Measurements from ENCODE around the gene MCU. TPM values are rescaled to one million over a fixed set of nuclear protein-coding genes. Genes with fewer than 3 reads are reported as not detected.

The MCU gene
- polyA plus RNA-seq, 1 of the 3 experiments (the other 2 are of a cell fraction), result 20.6 TPM

DNA sequence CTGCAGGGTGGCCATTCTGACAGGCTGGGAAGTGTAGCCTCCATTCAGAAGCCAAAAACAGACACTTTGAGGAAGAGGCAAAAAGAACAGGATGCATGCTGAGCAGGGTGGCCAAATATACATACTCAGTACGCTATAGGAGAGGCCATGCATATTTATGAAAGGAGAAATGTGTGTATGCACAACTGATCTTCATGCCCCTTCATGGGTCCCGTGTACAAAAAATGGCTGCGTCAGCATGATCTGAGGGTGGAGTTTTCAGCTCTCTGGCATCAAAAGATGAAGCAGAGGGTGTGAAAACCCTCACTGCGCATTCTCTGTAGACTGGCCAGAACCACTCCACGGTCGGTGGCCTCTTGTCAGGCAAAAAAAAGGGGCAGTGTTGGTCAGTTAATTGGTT is 166.1 kb downstream of the MCU start:
- Histone ChIP-seq H3K9me2 (no peaks in the 10 kb centered on the region), H3K4me3 (ENCODE audit: low read depth in 2 of 2, low read length in 1 of 2) (no peak overlapping the region), H3K9ac (no peak overlapping the region), H3F3A (replicated peaks; ENCODE audit: insufficient read depth) (no peaks in the 10 kb centered on the region), H3K27ac (ENCODE audit: low read depth in 2 of 2, low read length in 1 of 2) (no peak overlapping the region), H2AFZ (ENCODE audit: low read depth) (no peak overlapping the region), H3K4me1 (ENCODE audit: control insufficient read depth in 1 of 2, insufficient read depth in 2 of 2, low read depth in 1 of 2, low read length in 1 of 2) (no peaks in the 10 kb centered on the region), H3K27me3 (ENCODE audit: insufficient read depth) (no peaks in the 10 kb centered on the region), H3K36me3 (replicated peaks in 1 of 2; ENCODE audit: control insufficient read depth in 1 of 2, insufficient read depth in 2 of 2, low read length in 1 of 2) (peaks cover 4 to 14% of the 10 kb centered on the region in 2 experiments), H3K9me3 (no peaks in the 10 kb centered on the region), H4K20me1 (ENCODE audit: insufficient read depth) (no peaks in the 10 kb centered on the region), H3K4me2 (no peak overlapping the region), H3K79me2 (ENCODE audit: insufficient read depth) (no peaks in the 10 kb centered on the region)
- POLR2A ChIA-PET, result no interaction called here
- no peak for DNase-seq
- TF ChIP-seq ELF1 (IDR thresholded peaks at IDR 0.05) (no peak), IRF3 (IDR thresholded peaks at IDR 0.05; ENCODE audit: low read depth, low read length) (no peak), EZH2phosphoT487 (IDR thresholded peaks at IDR 0.05; ENCODE audit: borderline replicate concordance, low read depth) (no peak), RAD21 (IDR thresholded peaks at IDR 0.05; ENCODE audit: low read length) (no peak), CHD2 (IDR thresholded peaks at IDR 0.05; ENCODE audit: low read length, partially characterized antibody) (no peak), RCOR1 (IDR thresholded peaks at IDR 0.05; ENCODE audit: low read length) (no peak), TAF1 (IDR thresholded peaks at IDR 0.05; ENCODE audit: borderline replicate concordance, low read depth, low read length) (no peak), FOSL2 (IDR thresholded peaks at IDR 0.05; ENCODE audit: borderline replicate concordance, low read depth) (no peak), GABPA (IDR thresholded peaks at IDR 0.05; ENCODE audit: low read depth) (no peak), PBX3 (IDR thresholded peaks at IDR 0.05) (no peak), RFX5 (IDR thresholded peaks at IDR 0.05; ENCODE audit: low read length) (no peak), NFIC (IDR thresholded peaks at IDR 0.05; ENCODE audit: borderline replicate concordance) (no peak), TCF12 (IDR thresholded peaks at IDR 0.05) (no peak), MXI1 (IDR thresholded peaks at IDR 0.05; ENCODE audit: low read depth, low read length) (no peak), EP300 (IDR thresholded peaks at IDR 0.05; ENCODE audit: borderline replicate concordance in 1 of 2, low read depth in 1 of 2, low read length in 1 of 2) (no peak), RXRA (IDR thresholded peaks at IDR 0.05; ENCODE audit: borderline replicate concordance, low read depth) (no peak)
- TF ChIP-seq, protein P1, sequence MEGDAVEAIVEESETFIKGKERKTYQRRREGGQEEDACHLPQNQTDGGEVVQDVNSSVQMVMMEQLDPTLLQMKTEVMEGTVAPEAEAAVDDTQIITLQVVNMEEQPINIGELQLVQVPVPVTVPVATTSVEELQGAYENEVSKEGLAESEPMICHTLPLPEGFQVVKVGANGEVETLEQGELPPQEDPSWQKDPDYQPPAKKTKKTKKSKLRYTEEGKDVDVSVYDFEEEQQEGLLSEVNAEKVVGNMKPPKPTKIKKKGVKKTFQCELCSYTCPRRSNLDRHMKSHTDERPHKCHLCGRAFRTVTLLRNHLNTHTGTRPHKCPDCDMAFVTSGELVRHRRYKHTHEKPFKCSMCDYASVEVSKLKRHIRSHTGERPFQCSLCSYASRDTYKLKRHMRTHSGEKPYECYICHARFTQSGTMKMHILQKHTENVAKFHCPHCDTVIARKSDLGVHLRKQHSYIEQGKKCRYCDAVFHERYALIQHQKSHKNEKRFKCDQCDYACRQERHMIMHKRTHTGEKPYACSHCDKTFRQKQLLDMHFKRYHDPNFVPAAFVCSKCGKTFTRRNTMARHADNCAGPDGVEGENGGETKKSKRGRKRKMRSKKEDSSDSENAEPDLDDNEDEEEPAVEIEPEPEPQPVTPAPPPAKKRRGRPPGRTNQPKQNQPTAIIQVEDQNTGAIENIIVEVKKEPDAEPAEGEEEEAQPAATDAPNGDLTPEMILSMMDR (IDR thresholded peaks at IDR 0.05), result no peak
- TF ChIP-seq, protein P2, sequence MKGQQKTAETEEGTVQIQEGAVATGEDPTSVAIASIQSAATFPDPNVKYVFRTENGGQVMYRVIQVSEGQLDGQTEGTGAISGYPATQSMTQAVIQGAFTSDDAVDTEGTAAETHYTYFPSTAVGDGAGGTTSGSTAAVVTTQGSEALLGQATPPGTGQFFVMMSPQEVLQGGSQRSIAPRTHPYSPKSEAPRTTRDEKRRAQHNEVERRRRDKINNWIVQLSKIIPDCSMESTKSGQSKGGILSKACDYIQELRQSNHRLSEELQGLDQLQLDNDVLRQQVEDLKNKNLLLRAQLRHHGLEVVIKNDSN (IDR thresholded peaks at IDR 0.05; ENCODE audit: borderline replicate concordance, low read depth), result no peak
- TF ChIP-seq, protein P3, sequence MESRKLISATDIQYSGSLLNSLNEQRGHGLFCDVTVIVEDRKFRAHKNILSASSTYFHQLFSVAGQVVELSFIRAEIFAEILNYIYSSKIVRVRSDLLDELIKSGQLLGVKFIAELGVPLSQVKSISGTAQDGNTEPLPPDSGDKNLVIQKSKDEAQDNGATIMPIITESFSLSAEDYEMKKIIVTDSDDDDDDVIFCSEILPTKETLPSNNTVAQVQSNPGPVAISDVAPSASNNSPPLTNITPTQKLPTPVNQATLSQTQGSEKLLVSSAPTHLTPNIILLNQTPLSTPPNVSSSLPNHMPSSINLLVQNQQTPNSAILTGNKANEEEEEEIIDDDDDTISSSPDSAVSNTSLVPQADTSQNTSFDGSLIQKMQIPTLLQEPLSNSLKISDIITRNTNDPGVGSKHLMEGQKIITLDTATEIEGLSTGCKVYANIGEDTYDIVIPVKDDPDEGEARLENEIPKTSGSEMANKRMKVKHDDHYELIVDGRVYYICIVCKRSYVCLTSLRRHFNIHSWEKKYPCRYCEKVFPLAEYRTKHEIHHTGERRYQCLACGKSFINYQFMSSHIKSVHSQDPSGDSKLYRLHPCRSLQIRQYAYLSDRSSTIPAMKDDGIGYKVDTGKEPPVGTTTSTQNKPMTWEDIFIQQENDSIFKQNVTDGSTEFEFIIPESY (IDR thresholded peaks at IDR 0.05; ENCODE audit: borderline replicate concordance, low read depth), result no peak
- TF ChIP-seq, protein P4, sequence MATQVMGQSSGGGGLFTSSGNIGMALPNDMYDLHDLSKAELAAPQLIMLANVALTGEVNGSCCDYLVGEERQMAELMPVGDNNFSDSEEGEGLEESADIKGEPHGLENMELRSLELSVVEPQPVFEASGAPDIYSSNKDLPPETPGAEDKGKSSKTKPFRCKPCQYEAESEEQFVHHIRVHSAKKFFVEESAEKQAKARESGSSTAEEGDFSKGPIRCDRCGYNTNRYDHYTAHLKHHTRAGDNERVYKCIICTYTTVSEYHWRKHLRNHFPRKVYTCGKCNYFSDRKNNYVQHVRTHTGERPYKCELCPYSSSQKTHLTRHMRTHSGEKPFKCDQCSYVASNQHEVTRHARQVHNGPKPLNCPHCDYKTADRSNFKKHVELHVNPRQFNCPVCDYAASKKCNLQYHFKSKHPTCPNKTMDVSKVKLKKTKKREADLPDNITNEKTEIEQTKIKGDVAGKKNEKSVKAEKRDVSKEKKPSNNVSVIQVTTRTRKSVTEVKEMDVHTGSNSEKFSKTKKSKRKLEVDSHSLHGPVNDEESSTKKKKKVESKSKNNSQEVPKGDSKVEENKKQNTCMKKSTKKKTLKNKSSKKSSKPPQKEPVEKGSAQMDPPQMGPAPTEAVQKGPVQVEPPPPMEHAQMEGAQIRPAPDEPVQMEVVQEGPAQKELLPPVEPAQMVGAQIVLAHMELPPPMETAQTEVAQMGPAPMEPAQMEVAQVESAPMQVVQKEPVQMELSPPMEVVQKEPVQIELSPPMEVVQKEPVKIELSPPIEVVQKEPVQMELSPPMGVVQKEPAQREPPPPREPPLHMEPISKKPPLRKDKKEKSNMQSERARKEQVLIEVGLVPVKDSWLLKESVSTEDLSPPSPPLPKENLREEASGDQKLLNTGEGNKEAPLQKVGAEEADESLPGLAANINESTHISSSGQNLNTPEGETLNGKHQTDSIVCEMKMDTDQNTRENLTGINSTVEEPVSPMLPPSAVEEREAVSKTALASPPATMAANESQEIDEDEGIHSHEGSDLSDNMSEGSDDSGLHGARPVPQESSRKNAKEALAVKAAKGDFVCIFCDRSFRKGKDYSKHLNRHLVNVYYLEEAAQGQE (IDR thresholded peaks at IDR 0.05; ENCODE audit: low read depth, low read length), result no peak
- 96% methylated on average over 6 of the region's 6 CpGs for WGBS (ENCODE audit: low lambda C conversion rate)
- CTCF ChIA-PET, result interaction anchor here (1.0 to 1.6 kb wide), 2 partner anchors 17 to 34 kb away, joined by 4 read pairs; no protein-coding TSS in a partner anchor

All from SK-N-SH (cell line).